ENCODE results near the gene MRPS11.
"Not testable (repeated sequence)": the region's sequence is repeated elsewhere in the genome, so short reads cannot be mapped to it uniquely, and the experiment has no call there.

The MRPS11 gene

GRCh38 chr15:88454867-88455810 lies 12.4 kb upstream of the MRPS11 start:
- DNase-seq (ENCODE audit: low read depth in 2 of 2) = peak in 1 of 2 donors; percentile 39

- DNase-seq (ENCODE audit: low read depth in 2 of 2) = no peak
Observed at GRCh38 chr15:88456733-88457132, 10.8 kb upstream of the MRPS11 start.

GRCh38 chr15:88463870-88464532 lies 3.5 kb upstream of the MRPS11 start:
- DNase-seq (ENCODE audit: low read depth in 2 of 2) = no peak

GRCh38 chr15:88465633-88466224 lies 1.8 kb upstream of the MRPS11 start:
- DNase-seq (ENCODE audit: low read depth in 2 of 2) = peak; percentile 17 to 27

- no peak for DNase-seq (ENCODE audit: low read depth in 2 of 2)
Observed at GRCh38 chr15:88467935-88468528, 524 bp downstream of the MRPS11 start.

GRCh38 chr15:88468721-88469120 lies 1.2 kb downstream of the MRPS11 start:
- not testable (repeated sequence) for DNase-seq (ENCODE audit: low read depth in 2 of 2)

- DNase-seq (ENCODE audit: low read depth in 2 of 2) = no peak
Observed at GRCh38 chr15:88469321-88469720, 1.8 kb downstream of the MRPS11 start.

GRCh38 chr15:88470625-88471372 lies 3.3 kb downstream of the MRPS11 start:
- DNase-seq (ENCODE audit: low read depth in 2 of 2) = no peak

GRCh38 chr15:88472225-88472624 lies 4.7 kb downstream of the MRPS11 start:
- no peak for DNase-seq (ENCODE audit: low read depth in 2 of 2)

- not testable (repeated sequence) for DNase-seq (ENCODE audit: low read depth in 2 of 2)
Observed at GRCh38 chr15:88473661-88474293, 6.3 kb downstream of the MRPS11 start.

GRCh38 chr15:88476635-88477060 lies 9.1 kb downstream of the MRPS11 start:
- no peak for DNase-seq (ENCODE audit: low read depth in 2 of 2)

GRCh38 chr15:88477126-88477525 lies 9.6 kb downstream of the MRPS11 start:
- DNase-seq (ENCODE audit: low read depth in 2 of 2) = no peak

GRCh38 chr15:88477904-88478303 lies 10.4 kb downstream of the MRPS11 start:
- DNase-seq (ENCODE audit: low read depth in 2 of 2) = no peak

- DNase-seq (ENCODE audit: low read depth in 2 of 2) = no peak
Observed at GRCh38 chr15:88479169-88479568, 11.7 kb downstream of the MRPS11 start.

- DNase-seq (ENCODE audit: low read depth in 2 of 2) = no peak
Observed at GRCh38 chr15:88480981-88481380, 13.5 kb downstream of the MRPS11 start.

GRCh38 chr15:88482263-88482662 lies 14.8 kb downstream of the MRPS11 start:
- DNase-seq (ENCODE audit: low read depth in 2 of 2) = no peak

GRCh38 chr15:88484682-88485331 lies 17.3 kb downstream of the MRPS11 start:
- DNase-seq (ENCODE audit: low read depth in 2 of 2) = no peak

GRCh38 chr15:88487178-88487795 lies 19.8 kb downstream of the MRPS11 start:
- no peak for DNase-seq (ENCODE audit: low read depth in 2 of 2)

- DNase-seq (ENCODE audit: low read depth in 2 of 2) = no peak
Observed at GRCh38 chr15:88487796-88488523, 20.5 kb downstream of the MRPS11 start.
